Ovary (tissue), 3 donors: ENCODE data around the gene TNIK.

Source experiments
- EP300 ChIP-seq: sonication (generic); formaldehyde crosslinking; IDR thresholded peaks from one replicate; pipeline ENCODE4 v1.6.1; 2017; ENCODE audit warnings: antibody characterized with exemption
- POLR2A ChIP-seq: fragments of 450-650 bp; IDR thresholded peaks from one replicate; pipeline ENCODE4 v1.6.1; 2017; ENCODE audit warnings: antibody characterized with exemption, mild to moderate bottlenecking, moderate library complexity
- TF ChIP-seq, protein P1 (sequence below), 3 donors: fragments of 450-650 bp in 2 of 3; fragments of 200-600 bp in 1 of 3; IDR thresholded peaks; one replicate each; pipeline versions ENCODE4 v1.5.1 to v1.8.0; 2016 to 2022; ENCODE audit warnings: antibody characterized with exemption in 3 of 3, mild to moderate bottlenecking in 1 of 3
- donor health status: DM: no; HTN: no; CAD: no.

- TF ChIP-seq, protein P1, sequence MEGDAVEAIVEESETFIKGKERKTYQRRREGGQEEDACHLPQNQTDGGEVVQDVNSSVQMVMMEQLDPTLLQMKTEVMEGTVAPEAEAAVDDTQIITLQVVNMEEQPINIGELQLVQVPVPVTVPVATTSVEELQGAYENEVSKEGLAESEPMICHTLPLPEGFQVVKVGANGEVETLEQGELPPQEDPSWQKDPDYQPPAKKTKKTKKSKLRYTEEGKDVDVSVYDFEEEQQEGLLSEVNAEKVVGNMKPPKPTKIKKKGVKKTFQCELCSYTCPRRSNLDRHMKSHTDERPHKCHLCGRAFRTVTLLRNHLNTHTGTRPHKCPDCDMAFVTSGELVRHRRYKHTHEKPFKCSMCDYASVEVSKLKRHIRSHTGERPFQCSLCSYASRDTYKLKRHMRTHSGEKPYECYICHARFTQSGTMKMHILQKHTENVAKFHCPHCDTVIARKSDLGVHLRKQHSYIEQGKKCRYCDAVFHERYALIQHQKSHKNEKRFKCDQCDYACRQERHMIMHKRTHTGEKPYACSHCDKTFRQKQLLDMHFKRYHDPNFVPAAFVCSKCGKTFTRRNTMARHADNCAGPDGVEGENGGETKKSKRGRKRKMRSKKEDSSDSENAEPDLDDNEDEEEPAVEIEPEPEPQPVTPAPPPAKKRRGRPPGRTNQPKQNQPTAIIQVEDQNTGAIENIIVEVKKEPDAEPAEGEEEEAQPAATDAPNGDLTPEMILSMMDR (IDR thresholded peaks at IDR 0.05), result no peak
- TF ChIP-seq POLR2A (no peak), EP300 (no peak)
Observed at GRCh38 chr3:171284308-171285075, 175.7 kb downstream of the TNIK start.
